Inferior parietal cortex (tissue), 1 donor: ENCODE measurements around the gene VMAC.
A peak's percentile ranks its signal among the peaks of the same experiment; 100 is the strongest.
"Not testable (repeated sequence)": the region's sequence is repeated elsewhere in the genome, so short reads cannot be mapped to it uniquely, and the experiment has no call there.

ENCODE experiments used
- DNase-seq: peaks from one replicate; pipeline ENCODE4 v3.0.0-alpha.2; 2016; ENCODE audit errors: extremely low spot score

The VMAC gene

GRCh38 chr19:5904352-5905113 is at the start of gene VMAC:
TSS of gene VMAC (plus strand) at chr19:5904872. CDS start at chr19:5904891, 19 bp downstream.
- peak; percentile 99 for DNase-seq

GRCh38 chr19:5855151-5855550 is 49.5 kb upstream of the VMAC start:
- not testable (repeated sequence) for DNase-seq

GRCh38 chr19:5857203-5858081 is 47.2 kb upstream of the VMAC start:
- no peak for DNase-seq

GRCh38 chr19:5863030-5863665 is 41.5 kb upstream of the VMAC start:
- DNase-seq, result no peak

GRCh38 chr19:5864013-5864720 is 40.5 kb upstream of the VMAC start:
- no peak for DNase-seq

- DNase-seq, result no peak
Measured at GRCh38 chr19:5864725-5865486, 39.8 kb upstream of the VMAC start.

- no peak for DNase-seq
Measured at GRCh38 chr19:5865772-5866171, 38.9 kb upstream of the VMAC start.

GRCh38 chr19:5867201-5868136 is 37.2 kb upstream of the VMAC start:
- DNase-seq, result no peak

GRCh38 chr19:5870986-5871394 is 33.7 kb upstream of the VMAC start:
- no peak for DNase-seq

GRCh38 chr19:5873617-5874199 is 31.0 kb upstream of the VMAC start:
- DNase-seq, result no peak

GRCh38 chr19:5874496-5874895 is 30.2 kb upstream of the VMAC start:
- DNase-seq, result not testable (repeated sequence)

GRCh38 chr19:5877427-5877826 is 27.2 kb upstream of the VMAC start:
- no peak for DNase-seq

GRCh38 chr19:5877882-5878281 is 26.8 kb upstream of the VMAC start:
- no peak for DNase-seq

GRCh38 chr19:5880196-5880595 is 24.5 kb upstream of the VMAC start:
- no peak for DNase-seq

GRCh38 chr19:5880604-5881078 is 24.0 kb upstream of the VMAC start:
- DNase-seq, result no peak

GRCh38 chr19:5881543-5882299 is 23.0 kb upstream of the VMAC start:
- DNase-seq, result no peak

GRCh38 chr19:5882421-5882968 is 22.2 kb upstream of the VMAC start:
- DNase-seq, result no peak

GRCh38 chr19:5883157-5883873 is 21.4 kb upstream of the VMAC start:
- not testable (repeated sequence) for DNase-seq
